Adrenal gland (tissue), 5 donors: ENCODE data around the gene KLK14.

ENCODE experiments used
- POLR2A ChIP-seq, 2 donors: fragments of 450-650 bp; IDR thresholded peaks; one replicate each; pipeline ENCODE4 v1.6.1; 2017; ENCODE audit warnings: antibody characterized with exemption in 2 of 2, mild to moderate bottlenecking in 2 of 2, moderate library complexity in 1 of 2
- TF ChIP-seq, protein P1 (sequence below), 6 experiments: fragments of 450-650 bp in 4 of 6; fragments of 200-600 bp in 2 of 6; sonication (generic) in 1 of 6; IDR thresholded peaks; 1 replicate in 5 of 6; 2 replicates in 1 of 6; pipeline versions ENCODE4 v1.5.1 to v1.8.0; 2016 to 2021; ENCODE audit warnings: antibody characterized with exemption in 6 of 6, mild to moderate bottlenecking in 2 of 6, moderate library complexity in 1 of 6
- donor health status: DM: no; HTN: no; CAD: no.

DNA sequence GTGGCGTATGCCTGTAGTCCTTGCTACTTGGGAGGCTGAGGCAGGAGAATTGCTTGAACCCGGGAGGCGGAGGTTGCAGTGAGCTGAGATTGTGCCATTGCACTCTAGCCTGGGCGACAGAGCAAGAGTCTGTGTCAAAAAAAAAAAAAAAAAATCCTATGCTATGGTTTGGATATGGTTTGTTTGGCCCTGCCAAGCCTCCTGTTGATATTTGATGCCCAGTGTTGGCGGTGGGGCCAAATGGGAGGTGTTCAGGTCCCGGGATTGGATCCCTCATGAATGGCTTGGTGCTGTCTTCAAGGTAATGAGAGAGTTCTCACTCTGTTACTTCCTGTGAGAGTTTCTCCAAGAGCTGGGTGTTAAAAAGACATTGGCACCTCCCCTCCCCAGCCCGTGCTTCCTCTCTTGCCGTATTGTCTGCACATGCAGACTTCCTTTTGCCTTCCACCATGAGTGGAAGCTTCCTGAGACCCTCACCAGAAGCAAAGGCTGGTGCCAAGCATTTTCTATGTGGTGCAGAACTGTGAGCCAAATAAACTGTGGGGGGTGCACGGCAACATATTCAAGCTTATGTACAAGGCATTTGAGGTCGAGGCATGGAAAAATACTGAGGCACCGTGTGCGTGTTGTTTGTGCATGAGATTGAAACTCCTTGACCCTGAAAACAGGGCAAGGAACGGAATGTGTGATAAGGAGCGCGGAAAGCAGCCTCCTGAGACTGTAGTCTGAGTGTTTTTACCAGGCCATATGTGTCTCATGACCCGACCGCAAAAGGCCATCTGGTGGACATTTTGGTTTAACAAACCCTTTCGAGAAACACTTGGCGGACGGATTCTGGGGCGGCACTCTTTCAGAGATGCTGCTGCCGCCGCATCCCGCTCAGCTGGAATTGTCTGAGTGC, 49.3 kb upstream of the KLK14 start:
- TF ChIP-seq, protein P1, sequence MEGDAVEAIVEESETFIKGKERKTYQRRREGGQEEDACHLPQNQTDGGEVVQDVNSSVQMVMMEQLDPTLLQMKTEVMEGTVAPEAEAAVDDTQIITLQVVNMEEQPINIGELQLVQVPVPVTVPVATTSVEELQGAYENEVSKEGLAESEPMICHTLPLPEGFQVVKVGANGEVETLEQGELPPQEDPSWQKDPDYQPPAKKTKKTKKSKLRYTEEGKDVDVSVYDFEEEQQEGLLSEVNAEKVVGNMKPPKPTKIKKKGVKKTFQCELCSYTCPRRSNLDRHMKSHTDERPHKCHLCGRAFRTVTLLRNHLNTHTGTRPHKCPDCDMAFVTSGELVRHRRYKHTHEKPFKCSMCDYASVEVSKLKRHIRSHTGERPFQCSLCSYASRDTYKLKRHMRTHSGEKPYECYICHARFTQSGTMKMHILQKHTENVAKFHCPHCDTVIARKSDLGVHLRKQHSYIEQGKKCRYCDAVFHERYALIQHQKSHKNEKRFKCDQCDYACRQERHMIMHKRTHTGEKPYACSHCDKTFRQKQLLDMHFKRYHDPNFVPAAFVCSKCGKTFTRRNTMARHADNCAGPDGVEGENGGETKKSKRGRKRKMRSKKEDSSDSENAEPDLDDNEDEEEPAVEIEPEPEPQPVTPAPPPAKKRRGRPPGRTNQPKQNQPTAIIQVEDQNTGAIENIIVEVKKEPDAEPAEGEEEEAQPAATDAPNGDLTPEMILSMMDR (IDR thresholded peaks at IDR 0.05) = peak in 2 of 6 experiments; percentile 8 to 24
- no peak for TF ChIP-seq POLR2A (IDR thresholded peaks at IDR 0.05)
